ENCODE data around the gene TRIM50.

- TF ChIP-seq CTCF (IDR thresholded peaks at IDR 0.05; ENCODE audit: poor library complexity) (no peak), EZH2 (IDR thresholded peaks at IDR 0.05; ENCODE audit: borderline replicate concordance) (no peak), EZH2phosphoT487 (IDR thresholded peaks at IDR 0.05; ENCODE audit: low read depth, severe bottlenecking, unreplicated experiment) (no peak)
Measured at GRCh38 chr7:73364006-73364728, 36.3 kb upstream of the TRIM50 start.

All from hepatocyte (in vitro differentiated cells).